HG02852 (cell line): ENCODE measurements around the gene FXYD6.
"Not testable (repeated sequence)": the region's sequence is repeated elsewhere in the genome, so short reads cannot be mapped to it uniquely, and the experiment has no call there.

Experiments
- ATAC-seq: cut with Tn5 transposase; IDR thresholded peaks from one replicate; pipeline ENCODE4 v1.9.1; 2021; ENCODE audit warnings: mild to moderate bottlenecking, moderate library complexity; ENCODE audit not compliant: unreplicated experiment

FXYD6 gene

GRCh38 chr11:117871784-117872183 is 4.7 kb downstream of the FXYD6 start:
- no peak for ATAC-seq

- ATAC-seq = no peak
These were observed 5.3 kb downstream of the FXYD6 start for GRCh38 chr11:117871160-117871559.

DNA sequence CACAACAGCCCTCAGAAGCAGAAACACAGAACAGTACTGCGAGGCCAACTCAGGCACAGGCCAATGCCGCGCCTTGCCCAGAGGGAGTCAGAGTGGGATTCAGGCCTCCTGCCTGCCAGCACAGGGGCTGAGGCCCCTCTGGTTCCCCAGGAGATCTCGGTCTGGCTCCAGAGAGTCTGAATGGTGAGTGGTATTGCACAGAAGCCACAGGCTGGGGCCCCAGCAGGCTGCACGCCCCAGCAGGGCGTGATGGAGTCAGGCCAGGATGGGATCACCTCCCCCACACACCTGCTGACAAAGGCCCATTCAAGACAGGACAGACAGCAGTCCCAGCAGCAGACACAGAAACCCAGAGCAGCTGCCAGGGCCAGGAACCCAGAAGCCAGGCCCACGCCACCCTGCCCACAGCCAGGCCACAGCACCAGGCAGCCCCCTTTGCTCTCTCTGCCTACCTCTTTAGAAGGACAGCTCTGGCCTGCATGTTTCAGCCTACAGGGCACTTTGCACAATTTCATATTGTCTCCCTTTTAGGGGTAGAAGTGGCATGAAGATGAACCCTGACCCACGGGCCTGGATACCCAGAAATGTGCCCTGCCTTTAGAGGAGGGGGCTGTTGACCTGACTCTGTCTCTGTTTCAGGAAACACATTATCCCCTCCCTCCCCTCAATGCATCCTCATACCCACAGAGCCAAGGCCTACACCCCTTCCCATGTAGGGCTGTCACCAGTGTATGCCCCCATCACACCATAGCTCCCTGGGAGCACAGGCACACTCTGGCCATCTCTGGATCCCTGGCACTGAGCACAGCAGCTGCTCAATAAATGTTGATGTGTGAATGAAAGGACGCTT is 6.1 kb downstream of the FXYD6 start:
- no peak for ATAC-seq

- ATAC-seq = no peak
These were observed 6.9 kb downstream of the FXYD6 start for GRCh38 chr11:117869604-117870003.

- no peak for ATAC-seq
These were observed 7.5 kb downstream of the FXYD6 start for GRCh38 chr11:117868815-117869561.

GRCh38 chr11:117868088-117868487 is 8.4 kb downstream of the FXYD6 start:
- ATAC-seq = no peak

DNA sequence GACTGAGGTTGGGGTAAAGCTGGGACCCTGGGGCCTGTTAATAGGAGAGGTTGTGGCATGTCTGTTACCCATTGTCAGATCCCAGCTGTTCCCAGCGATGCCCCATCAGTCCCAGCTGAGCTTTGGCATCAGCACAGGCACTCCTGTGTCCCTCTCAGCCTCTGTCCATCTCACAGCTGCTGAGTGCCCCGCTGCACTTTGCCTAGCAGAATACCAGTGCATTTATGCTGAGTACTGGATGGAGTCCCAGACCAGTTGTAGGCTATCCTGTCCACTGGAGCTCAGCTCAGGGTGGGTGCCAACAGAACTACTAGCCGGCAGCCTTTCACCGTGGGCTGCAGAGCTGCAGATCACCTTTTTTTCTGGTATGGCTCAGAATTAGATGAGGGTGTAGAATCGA is 9.9 kb downstream of the FXYD6 start:
- no peak for ATAC-seq

- not testable (repeated sequence) for ATAC-seq
These were observed 10.9 kb downstream of the FXYD6 start for GRCh38 chr11:117865546-117865945.

- ATAC-seq = no peak
These were observed 13.1 kb downstream of the FXYD6 start for GRCh38 chr11:117863383-117863782.

GRCh38 chr11:117862753-117863152 is 13.7 kb downstream of the FXYD6 start:
- no peak for ATAC-seq

- ATAC-seq = no peak
These were observed 14.3 kb downstream of the FXYD6 start for GRCh38 chr11:117862019-117862725.

GRCh38 chr11:117861151-117862018 is 15.1 kb downstream of the FXYD6 start:
- no peak for ATAC-seq

DNA sequence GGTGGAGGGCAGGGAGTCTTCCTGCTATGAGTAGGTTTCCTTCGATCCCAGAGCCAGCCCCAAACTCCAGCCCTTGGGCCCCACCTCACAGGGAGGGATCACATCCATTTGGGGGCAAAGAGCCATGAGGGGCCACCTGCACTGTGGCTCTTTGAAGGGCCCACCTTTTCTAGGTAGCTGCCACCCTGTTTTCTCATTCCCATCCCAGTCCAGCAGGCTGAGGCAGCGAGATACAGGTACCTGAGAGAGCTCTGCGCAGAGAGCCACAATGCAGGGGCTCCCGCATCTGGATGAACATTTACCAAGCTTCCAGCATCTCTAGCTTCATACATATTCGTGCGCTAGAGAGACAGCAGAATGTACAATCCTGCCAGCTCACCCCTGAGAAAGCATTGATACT is 16.3 kb downstream of the FXYD6 start:
- ATAC-seq = no peak

- no peak for ATAC-seq
These were observed 16.9 kb downstream of the FXYD6 start for GRCh38 chr11:117859488-117860112.

DNA sequence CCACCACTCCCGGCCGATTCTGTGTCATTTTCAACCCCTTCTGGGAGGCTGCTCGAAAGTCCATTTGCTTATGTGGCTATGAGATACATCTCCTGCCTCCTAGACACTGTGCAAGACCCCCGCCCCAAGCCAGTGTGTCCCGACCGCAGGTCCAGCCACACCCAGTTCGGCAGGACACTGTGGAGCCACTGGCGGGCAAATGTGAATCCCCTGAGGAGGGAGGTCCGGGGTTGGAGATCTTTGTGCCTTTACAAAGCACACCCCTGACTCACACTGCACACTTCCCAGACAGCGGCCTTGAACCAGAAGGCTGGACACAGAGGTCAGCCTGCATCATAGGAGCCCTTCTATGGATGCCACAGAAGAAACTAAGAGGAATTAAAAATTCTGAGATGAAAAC is 17.4 kb downstream of the FXYD6 start:
- no peak for ATAC-seq

DNA sequence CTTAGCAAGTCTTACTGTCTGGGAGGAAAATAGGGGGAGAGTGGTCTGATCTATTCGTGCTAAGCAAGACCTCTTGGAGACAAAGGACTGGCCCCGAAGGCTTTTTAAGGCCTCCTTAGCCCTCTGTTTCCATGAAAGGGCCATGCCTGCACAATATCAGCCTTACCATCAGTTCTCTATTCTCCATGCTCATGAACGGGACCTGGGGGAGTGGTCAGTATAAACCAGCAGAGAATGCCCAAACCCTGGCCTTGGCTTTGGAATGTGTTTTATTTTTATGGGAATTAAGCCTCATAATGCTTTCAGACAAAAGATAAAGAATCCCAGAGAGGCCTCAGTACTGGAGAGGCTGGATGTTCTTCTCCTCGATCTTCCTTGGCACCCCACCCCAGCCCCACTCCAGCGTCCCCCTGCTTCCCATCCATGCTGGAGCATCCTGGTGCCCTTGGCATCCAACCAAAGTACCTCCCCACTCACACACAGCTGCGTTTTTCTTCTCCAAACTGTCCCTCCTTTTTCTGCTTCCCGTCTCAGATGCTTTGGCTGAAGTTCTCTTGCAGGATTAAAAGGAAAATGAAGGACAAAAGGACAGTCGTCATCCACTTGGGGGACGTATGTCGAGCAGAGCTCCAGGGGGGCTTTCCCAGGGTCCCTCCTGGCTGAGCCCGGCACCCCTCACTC is 18.6 kb downstream of the FXYD6 start:
- ATAC-seq = no peak

DNA sequence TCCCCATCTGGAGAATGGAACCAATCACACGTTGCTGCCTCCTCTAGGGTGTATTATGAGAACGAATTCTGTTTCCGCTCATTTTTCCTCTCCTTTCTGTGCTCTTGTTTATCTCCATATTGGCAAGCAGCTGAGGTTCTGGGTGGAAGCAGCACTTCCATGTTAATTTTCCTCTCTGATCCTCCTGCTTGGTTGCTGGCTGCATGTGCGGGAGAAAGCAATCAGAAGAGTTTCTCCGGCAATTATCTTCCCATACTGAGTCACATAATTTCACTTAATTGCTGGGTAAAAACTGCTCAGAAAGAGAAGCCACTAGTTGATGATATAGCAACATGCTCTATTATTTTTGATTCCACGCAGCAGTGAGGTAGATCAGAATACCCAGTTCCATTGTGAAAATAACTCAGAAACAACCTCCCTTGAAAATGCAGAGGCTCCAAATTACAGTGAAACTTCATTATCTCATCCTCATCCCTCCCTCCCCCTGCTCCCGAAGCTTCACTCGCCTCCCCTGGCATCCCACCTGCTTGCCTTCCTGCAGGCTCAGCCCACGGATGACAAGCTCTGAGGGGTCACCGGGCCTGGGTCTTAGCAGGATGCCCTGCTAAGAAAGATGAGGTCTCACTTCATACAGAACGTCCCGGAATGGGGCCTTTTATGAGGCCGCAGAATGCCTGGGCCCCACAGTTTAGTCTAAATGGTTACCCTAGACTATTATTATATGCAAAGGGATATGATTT is 20.4 kb downstream of the FXYD6 start:
- ATAC-seq = no peak

GRCh38 chr11:117855186-117855845 is 21.1 kb downstream of the FXYD6 start:
- ATAC-seq = no peak
